Measurements from ENCODE around the gene UBE2V1.
"Not testable (repeated sequence)": the region's sequence is repeated elsewhere in the genome, so short reads cannot be mapped to it uniquely, and the experiment has no call there.

The UBE2V1 gene

DNA sequence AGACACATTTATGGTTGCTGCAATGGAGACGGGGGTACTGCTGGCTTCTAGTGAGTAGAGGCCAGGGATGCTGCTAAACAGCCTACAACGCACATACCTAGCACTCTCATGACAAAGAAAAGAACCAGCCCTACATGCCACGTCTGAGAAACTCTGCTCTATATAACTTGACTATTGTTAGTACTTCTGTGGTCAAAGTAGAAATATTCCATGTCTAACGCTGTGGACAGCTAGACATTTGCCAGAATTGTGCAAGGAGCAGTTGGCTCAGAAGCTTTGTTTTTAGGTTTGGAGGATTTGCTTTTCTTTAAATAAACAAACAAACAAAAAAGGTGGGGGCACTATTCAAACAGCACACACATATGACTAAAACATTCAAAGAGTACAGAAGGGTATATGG, 20.5 kb downstream of the UBE2V1 start:
- no peak for DNase-seq

DNA sequence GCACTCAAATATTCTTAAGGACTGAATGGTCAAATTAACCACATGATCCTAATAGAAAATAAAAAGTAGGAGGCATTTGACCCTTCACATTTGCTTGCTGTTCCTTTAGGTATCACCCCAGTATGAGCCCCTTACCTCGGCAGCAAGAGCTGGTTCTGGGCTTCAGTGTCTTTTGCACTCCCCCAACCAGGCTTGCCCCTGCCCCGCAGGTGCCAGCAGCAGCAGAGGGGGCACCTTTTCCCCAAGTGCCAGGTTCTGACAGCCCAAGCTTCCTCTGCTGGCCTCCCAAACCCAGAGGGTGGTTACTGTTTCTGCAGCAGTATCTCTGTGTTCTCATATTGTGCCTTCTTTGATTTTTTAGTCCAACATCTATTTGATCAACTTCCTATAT, 23.2 kb downstream of the UBE2V1 start:
- no peak for DNase-seq

DNA sequence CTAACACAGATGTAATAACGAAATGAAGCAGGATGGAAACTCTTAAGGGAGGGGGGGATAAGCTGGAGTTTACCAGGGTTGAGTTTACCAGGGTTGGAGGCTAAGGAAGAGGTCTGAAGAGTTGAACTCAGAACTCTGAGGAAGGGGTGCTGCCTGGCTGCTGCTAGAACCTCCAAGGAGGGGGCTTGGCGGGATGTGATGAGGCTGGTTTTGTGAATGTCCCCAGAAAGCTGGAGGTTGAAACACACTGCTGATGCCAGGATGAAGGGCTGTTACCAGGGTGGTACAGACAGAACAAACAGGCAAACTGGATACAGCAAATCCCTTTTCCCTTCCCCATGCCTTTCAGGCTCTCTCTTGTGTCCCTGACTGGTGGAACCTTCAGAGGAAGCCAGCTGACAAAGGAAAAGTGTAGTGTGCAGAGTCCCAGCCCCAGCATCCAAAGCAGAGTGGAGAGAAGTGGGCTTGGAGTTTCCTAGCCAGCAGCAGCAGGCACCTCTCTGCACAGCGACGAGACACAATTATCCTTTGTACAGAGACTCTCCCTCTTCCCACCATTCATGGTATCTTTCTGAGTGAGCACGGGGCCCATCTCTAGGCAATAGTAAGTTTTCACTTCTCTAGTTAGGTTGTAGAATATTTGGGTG, 23.7 kb downstream of the UBE2V1 start:
- DNase-seq: no peak

DNA sequence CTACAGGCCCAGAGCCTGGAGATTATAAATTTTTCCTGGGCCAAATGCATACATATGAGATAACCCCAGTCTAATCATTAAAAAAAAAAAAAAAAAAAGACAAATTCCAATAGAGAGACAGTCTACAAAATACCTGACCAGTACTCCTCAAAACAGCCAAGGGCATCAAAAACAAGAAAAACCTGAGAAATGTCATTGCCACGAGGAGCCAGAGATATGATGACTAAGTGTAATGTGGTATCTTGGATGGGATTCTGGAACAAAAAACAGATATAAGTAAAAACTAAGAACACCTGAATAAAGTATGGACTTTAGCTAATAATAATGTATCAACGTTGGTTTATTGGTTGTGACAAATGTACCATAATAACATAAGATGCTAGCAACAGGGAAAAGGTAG, 24.9 kb downstream of the UBE2V1 start:
- DNase-seq: no peak

DNA sequence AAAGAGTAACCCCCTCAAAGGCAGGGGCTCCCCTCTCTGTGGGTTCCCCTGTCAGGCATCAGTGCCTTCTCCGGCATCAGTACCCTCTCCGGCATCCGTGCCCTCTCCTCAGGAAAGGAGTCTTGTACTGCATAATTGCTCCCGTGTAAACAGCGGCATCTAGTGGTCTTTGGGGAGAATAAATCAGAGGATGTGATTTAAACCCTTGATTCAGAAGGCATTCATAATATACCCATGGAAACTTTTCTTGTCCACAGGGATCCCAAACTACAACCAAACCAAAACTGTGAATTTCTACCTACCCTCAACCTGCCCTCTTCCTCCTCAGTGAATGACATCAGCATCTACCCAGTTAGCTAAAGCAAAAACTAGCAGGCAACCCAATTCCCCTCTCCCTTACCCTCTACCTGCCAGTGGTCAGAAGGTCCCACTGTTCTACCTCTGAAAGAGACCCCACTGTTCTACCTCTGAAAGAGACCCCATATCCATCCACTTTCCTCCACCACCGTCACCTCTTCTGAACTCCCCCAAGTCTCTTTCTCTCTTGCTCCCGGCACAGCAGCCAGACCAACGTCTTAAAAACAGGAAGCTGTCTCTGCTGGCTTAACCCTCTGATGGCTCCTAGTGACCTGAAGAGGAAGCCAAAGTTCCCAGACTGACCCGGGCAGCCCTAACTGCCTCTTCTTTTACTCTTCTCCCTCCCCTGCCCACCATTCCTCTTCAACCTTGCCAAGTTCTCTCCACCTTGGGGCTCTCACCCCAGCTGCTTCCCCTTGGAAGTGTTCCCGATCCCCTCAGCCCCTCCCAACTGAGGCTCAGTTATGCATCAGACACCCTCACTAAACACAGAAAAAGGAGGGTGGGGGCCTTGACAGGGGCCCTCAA, 27.2 kb downstream of the UBE2V1 start:
- DNase-seq: peak; percentile 32 to 86 (median 38)

DNA sequence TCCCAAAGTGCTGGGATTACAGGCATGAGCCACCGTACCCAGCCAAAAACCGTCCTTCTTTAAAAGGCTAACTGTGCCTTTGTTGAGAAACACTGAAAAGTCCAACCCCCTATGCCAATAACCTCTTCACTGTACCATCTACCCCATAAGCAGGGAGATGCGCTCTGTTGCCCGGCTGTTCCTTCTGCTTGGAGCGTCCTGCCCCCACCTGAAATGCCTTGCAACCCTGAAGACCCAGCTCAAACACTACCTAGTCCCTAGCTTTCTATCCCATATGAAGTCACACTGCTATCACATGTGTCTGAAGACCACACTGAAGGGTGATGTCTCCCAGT, 27.8 kb downstream of the UBE2V1 start:
- DNase-seq: no peak

DNA sequence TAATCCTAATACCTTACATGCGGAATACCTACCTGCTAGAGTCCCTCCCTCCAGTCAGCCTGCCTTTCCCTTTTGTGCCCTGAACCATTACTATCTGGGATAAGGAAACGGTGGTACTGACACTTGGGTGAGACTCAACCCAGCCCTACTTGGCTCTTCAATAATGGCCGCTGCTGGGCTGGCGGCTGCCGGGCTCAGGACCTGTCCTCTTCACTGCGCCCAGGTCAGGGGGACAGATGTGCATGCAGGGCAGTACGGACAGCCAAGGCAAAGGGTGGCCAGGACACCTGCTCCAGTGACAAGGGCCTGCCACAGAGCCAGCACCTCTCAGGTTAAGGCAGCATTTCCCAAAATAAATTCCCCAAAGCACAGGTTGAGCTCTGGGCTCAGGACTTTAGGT, 29.9 kb downstream of the UBE2V1 start:
- DNase-seq: no peak

DNA sequence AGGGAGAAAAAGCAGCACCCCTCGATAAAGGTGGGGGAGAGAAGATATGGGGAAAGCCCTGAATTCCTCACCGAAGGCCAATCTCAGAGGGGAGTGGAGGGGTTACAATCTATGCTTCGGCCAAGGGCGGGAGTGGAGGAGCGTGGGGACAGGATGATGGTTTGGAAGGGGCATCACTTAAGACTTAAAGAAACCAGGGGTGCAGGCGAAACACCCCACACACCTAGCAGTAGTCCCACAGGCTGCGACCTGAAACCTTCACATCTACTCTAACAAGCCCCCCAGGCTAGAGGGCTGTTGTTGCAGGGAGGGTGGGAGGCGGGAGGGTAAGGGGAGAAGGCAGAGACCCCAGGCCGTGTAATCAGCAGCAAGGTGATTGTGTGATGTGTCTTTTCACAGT, 30.9 kb downstream of the UBE2V1 start:
- DNase-seq: not testable (repeated sequence)

DNA sequence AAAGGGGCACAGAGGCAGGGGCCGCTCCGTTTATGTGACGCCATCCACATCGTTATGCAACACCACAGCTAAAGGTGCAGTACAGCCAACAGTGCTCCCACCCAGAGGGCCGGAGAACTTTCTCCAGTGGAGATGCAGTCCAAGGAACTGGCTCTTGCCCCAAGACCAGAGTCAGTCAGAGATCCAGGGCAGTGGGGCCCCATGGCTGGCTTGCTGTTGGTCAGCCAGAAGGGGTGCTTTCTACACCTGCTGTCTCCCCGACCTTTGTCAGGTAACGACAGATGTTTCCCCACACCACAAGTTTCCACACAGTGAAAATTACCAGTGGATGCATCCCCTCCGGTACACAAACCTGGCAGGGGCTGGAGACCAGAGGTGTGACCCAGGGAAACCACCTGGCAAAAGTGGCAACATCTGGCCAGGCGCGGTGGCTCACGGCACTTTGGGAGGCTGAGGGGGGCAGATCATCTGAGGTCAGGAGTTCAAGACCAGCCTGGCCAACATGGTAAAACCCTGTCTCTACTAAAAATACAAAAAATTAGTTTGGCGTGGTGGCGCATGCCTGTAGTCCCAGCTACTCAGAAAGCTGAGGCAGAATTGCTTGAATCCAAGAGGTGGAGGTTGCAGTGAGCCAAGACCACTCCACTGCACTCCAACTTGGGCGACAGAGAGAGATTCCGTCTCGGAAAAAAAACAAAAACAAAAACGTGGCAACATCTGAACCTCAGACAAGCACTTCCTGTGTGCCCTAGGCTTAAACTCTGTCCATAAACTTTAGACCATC, 34.9 kb downstream of the UBE2V1 start:
- no peak for DNase-seq

DNA sequence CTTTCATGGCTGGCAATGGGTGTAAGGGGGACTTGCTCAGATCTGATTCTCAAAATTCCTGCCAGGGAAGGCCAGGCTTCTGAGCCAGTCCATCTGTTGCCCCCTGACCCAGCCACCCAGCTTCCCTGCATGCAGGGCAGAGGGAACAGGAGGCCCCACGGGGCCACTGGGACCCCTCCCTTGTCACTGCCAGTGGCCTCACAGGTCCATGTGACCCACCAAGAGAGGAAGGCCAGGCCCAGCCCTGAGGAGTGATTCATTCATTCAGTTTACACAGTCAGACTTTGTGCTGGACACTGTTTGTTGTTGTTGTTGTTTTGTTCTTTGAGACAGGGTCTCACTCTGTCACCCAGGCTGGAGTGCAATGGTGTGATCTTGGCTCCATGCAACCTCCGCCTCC, 39.5 kb downstream of the UBE2V1 start:
- no peak for DNase-seq

DNA sequence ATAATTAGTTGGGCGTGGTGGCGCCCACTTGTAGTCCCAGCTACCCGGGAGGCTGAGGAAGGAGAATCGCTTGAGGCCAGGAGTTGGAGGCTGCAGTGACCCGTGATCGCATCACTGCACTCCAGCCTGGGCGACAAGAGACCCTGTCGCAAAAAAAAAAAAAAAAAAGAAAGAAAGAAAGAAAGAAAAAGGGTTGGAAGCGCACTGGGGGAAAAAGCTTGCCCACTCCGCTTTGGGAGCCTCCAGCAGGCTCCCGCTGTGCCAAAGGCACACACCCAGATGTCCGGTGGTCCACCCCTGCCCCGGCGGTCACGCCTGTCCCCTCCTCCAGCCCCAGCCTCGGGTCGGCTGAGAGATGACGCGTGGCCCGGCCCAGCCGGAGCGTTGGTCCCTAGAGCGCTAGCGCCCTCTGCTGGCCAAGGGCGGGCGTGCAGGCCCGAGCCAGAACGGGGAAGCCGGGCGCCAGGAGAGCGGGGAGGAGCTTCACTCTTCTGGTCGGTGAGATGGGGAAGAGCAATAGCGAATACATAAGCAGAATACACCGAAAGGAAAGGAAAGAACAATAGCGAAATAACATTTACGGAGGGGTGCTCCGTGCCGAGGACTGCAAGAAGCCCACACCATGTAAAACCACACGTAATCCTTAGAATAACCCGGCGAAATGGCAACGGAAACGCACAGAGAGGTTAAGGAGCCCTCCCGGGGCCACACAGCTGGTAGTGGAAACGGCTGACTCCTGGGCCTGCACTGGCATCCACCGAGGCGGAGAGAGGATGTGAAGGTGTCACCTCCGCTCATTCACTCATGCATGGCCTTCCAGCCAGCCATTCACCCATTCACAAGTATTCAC, 41.7 kb downstream of the UBE2V1 start:
- peak; percentile 85 to 90 (median 86) for DNase-seq

DNA sequence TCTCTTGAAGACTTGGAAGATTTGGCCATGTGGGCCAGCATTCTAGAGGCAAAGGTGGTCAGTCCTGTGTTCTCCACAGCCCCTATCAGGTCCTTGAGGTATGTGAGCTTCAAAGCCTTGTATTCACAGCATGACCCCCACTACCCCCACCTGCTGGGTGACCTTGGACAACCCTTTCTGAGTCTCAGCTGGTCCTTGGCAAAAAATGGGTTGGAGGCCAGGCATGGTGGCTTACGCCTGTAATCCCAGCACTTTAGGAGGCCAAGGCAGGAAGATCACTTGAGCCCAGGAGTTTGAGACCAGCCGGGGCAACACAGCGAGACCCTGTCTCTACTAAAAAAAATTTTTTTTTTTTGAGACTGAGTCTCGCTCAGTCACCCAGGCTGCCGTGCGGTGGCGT, 42.6 kb downstream of the UBE2V1 start:
- DNase-seq: peak in 1 of 3 experiments; percentile 31

DNA sequence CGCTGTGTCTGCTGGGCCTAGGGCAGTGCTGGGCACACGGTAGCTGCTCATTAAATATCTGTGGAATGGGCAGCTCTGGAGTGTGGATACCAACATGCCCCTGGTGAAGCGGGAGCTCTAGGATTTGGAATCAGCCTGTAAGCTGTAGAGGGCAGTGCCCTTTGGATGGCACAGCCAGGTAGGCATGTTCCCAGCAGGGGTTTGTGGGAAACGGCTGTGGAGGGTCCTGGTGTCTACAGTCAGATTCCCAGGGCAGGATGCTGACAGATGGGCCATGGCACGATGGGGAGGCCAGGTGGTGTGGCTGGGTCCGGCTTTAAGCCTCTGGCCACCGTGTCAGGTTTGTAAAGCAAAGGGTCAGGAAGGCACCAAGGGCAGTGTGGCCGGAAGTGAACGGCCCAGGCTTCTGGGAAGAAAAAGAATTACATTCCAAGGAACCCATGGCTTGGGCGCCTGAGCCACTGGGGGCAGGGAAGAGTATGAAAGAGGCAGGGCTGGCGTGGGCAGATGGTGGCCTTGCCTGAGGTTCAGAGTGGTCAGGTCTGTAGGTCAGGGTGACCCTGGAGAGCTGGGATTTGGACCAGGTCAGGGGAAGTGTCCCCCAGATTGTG, 44.8 kb downstream of the UBE2V1 start:
- no peak for DNase-seq

DNA sequence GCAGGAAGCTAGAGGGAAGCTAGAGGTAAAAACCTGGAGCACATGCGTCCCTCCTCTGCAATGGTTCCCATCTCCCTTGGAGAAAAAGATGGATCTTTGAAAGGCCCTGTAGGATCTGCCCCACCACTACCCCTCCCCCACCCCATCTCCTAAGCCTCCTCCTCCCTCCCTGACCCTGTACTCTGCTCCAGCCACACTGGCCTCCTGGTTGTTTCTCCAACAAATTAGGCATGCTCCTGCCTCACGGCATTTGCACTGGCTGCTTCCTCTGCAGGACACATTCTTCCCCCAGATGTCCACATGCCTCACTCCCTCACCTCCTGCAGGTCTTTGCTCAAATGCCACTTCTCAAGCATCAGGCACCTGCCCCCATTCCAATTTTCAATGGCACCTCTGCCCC, 45.5 kb downstream of the UBE2V1 start:
- DNase-seq: no peak

DNA sequence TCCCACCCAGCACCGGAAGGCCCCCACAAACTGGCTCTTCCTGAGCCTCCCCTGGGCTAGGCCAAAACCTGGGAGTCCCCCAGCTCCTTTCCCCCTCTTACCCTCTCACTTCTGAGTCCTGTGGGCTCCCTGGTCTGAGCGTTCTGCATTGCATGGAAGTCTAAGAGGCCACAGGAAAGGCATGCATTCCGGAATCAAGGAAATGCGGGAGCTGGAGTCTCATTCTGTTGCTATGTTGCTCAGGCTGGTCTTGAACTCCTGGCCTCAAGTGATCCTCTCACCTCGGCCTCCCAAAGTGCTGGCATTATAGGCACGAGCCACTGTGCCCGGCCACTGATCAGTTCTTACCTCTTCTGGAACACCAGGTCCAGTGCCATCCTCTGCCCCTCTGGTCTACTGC, 45.9 kb downstream of the UBE2V1 start:
- no peak for DNase-seq

DNA sequence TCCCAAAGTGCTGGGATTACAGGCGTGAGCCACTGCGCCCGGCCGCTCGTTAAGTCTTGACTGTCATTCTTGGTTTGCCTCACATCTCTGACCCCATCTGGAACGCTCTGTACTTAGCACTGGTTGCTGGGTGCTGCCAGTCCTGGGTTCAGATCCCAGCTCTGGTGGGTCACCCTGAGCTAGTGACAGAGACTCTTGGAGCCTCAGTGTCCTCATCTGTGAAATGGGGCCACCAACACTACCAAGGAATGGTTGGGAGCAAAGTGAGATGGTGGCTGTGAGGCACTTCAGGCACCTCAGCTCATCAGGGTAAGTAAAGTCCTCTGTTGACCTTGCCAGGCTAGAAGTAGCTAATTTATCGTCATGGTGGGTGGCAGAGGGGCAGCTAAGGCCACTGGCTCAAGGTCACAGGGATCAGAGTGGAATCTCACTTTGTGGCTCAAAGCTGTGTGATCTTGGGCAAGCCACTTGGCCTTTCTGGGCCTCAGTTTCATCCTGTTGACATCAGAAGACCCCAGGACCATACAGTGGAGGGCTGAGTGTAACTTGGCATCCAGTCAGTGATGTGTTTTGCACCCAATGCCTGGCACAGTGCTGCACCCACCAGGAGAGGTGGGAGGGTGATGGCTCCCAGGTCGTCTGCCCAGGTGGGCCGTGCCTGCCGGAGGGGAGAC, 46.7 kb downstream of the UBE2V1 start:
- no peak for DNase-seq

DNA sequence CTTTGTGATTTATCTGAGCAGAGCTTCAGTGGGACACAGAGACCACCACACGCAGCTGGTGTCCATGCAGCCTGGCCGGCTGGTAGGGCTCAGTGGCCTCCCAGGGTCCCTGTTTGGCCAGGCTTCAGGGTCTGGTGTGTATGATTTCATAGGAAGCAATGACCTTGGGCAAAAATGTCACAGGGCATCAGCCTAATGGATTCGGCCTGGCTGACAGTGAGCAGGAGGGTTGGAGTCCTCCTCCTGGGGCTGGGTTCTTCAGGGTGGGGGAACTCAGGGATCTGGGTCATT, 47.7 kb downstream of the UBE2V1 start:
- no peak for DNase-seq

DNA sequence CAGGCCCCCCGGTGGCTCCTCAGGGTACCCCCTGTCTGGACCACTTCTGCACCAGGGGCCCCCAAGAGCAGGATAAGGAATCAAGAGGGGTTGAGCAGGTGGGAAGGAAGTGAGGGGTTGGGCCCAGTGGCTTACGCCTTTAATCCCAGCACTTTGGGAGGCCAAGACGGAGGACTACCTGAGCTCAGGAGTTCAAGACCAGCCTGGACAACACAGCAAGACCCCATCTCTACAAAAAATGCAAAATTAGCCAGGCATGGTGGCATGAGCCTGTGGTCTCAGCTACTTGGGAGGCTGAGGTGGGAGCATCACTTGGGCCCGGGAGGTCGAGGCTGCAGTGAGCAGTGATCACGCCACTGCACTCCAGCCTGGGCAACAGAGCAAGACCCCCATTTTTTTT, 49.2 kb downstream of the UBE2V1 start:
- DNase-seq: not testable (repeated sequence)

DNA sequence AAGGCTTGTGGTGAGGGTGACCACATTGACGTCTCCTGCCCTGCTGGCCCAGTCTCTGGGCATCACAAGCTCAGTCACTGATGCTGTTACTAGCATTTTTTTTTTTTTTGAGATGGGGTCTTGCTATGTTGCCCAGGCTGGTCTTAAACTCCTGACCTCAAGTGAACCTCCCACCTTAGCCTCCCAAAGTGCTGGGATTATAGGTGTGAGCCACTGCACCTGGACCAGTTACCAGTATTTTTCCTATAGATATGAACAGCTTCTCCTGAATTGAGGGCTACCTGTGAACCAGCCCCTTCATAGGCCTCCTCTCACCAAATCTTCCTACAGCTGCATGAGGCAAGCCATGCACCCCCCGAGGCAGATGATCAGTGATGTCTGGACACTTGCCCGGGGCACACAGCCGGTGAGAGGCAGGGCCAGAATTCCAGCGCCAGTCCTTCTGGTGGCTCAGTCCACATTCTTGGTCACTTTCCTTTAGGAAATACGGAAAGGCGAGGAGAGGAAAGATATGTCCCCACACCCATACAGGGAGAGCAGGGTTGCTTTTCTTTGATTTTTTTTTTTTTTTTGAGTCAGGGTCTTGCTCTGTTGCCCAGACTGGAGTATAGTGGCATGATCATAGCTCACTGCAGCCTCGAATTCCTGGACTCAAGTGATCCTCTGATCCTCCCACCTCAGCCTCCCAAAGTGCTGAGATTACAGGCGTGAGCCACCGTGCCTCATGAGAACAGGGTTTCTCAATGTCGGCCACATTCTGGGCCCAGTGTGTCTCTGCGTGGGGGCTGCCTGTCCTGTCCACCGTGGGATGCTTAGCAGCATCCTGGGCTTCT, 50.7 kb downstream of the UBE2V1 start:
- DNase-seq: no peak

DNA sequence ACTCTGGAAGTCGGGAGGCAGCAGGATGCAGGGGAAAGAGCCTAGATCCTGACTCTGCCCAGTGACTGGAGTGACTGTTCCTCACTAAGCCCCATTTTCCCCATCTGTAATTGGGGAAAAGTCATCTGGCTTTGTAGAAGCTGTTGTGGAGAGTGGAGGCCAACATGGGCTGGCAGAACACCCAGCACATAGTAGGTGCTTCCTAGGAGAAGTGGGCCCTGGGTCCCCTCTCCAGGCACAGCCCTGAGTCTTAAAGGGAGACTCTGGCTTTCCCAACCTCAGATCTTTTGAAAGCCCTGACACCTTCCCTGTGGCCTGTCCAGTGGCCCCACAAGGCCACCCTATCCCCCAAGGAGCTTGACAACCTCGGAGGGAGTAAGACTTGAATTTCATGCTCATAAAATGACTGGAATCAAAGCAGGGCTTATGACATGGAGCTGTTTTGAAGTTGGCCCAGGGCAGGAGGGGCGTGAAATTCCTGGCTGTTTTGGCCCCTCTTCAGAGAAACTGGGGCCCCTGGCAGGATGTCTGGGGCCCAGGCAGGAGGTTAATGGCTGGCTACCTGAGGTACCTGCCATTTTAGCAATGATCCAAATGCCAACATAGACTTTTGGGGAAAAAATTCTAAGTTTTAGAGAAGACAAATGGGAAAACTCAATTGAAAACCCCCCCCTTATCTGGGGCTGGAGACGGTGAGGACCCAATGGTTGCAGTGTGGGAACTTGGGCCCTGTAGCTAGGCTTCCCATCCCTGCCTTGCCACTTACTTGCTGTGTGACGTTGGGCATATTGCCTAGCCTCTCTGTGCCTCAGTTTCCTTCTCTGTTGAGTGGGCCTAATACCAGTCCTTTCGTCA, 51.6 kb downstream of the UBE2V1 start:
- DNase-seq: no peak
